ENCODE data around the gene NIPSNAP2. TPM values are rescaled to one million over a fixed set of nuclear protein-coding genes. Genes with fewer than 3 reads are reported as not detected.

NIPSNAP2 gene
- 10 to 100 TPM; 54.2 to 56.7 TPM for total RNA-seq

GRCh38 chr7:55964261-55965099 lies at the start of gene NIPSNAP2:
Gene NIPSNAP2 (plus strand): TSS chr7:55964585. CDS start chr7:55964610, 25 bp downstream.
- peak within 1 kb of the TSS; percentile 85 for H3K4me3 Mint-ChIP-seq
- H3K4me1 Mint-ChIP-seq (ENCODE audit: low read depth), result peaks cover 34% of the 10 kb centered on the region
- no peaks in the 10 kb centered on the region for H3K9me3 Mint-ChIP-seq
- ChIA-PET POLR2A (interaction anchor here (0.6 to 0.9 kb wide), 3 partner anchors 16 to 1898 kb away, joined by 3 to 4 read pairs (median 3); no protein-coding TSS in a partner anchor), CTCF (interaction anchor here (0.5 to 1.7 kb wide), 16 partner anchors 10 to 491 kb away, joined by 3 to 12 read pairs (median 4); partner anchors contain the start of gene MRPS17)
- peak; percentile 53 for DNase-seq
- peak; percentile 22 for TF ChIP-seq CTCF (IDR thresholded peaks at IDR 0.05)
- peaks cover 25% of the 10 kb centered on the region for H3K36me3 Mint-ChIP-seq (ENCODE audit: low read depth)
- peak within 1 kb of the TSS; percentile 88 for H3K27ac Mint-ChIP-seq
- intact Hi-C loops (cut with micrococcal nuclease), result loop anchor here (5.0 kb wide), 1 partner anchor 322 kb away; no protein-coding TSS in a partner anchor
- ATAC-seq, result peak; percentile 94
- no peaks in the 10 kb centered on the region for H3K27me3 Mint-ChIP-seq

GRCh38 chr7:55917771-55918170 lies 46.6 kb upstream of the NIPSNAP2 start:
- no peaks in the 10 kb centered on the region for H3K27me3 Mint-ChIP-seq
- no peak overlapping the region for H3K27ac Mint-ChIP-seq
- H3K9me3 Mint-ChIP-seq, result no peaks in the 10 kb centered on the region
- intact Hi-C loops (cut with micrococcal nuclease), result no loop called here
- DNase-seq (no peak), ATAC-seq (no peak)
- no peaks in the 10 kb centered on the region for H3K36me3 Mint-ChIP-seq (ENCODE audit: low read depth)
- POLR2A ChIA-PET, result no interaction called here
- no peak overlapping the region for H3K4me3 Mint-ChIP-seq
- CTCF ChIA-PET, result no interaction called here
- TF ChIP-seq CTCF (IDR thresholded peaks at IDR 0.05), result no peak
- H3K4me1 Mint-ChIP-seq (ENCODE audit: low read depth), result peaks cover 1% of the 10 kb centered on the region

GRCh38 chr7:55928006-55928767 lies 36.2 kb upstream of the NIPSNAP2 start:
- ATAC-seq (no peak), DNase-seq (no peak)
- no peak for TF ChIP-seq CTCF (IDR thresholded peaks at IDR 0.05)
- H3K36me3 Mint-ChIP-seq (ENCODE audit: low read depth), result peaks cover 3% of the 10 kb centered on the region
- ChIA-PET CTCF (no interaction called here), POLR2A (no interaction called here)
- H3K4me3 Mint-ChIP-seq, result no peak overlapping the region
- H3K27ac Mint-ChIP-seq, result no peak overlapping the region
- intact Hi-C loops (cut with micrococcal nuclease), result no loop called here
- no peaks in the 10 kb centered on the region for H3K4me1 Mint-ChIP-seq (ENCODE audit: low read depth)
- no peaks in the 10 kb centered on the region for H3K27me3 Mint-ChIP-seq
- no peaks in the 10 kb centered on the region for H3K9me3 Mint-ChIP-seq

- DNase-seq, result no peak
- CTCF ChIA-PET, result interaction anchor here (0.6 kb wide), 1 partner anchor 32 kb away, joined by 4 read pairs; no protein-coding TSS in a partner anchor
- H3K4me1 Mint-ChIP-seq (ENCODE audit: low read depth), result no peaks in the 10 kb centered on the region
- intact Hi-C loops (cut with micrococcal nuclease), result no loop called here
- no peak overlapping the region for H3K27ac Mint-ChIP-seq
- ATAC-seq, result no peak
- peaks cover 8% of the 10 kb centered on the region for H3K9me3 Mint-ChIP-seq
- no peak overlapping the region for H3K4me3 Mint-ChIP-seq
- no peaks in the 10 kb centered on the region for H3K27me3 Mint-ChIP-seq
- POLR2A ChIA-PET, result interaction anchor here (1.4 kb wide), 1 partner anchor 15 kb away, joined by 3 read pairs; no protein-coding TSS in a partner anchor
- H3K36me3 Mint-ChIP-seq (ENCODE audit: low read depth), result peaks cover 8% of the 10 kb centered on the region
- TF ChIP-seq CTCF (IDR thresholded peaks at IDR 0.05), result no peak
Measured at GRCh38 chr7:55931421-55932151, 32.8 kb upstream of the NIPSNAP2 start.

Measured in activated CD8-positive, alpha-beta T cell treated with anti-CD3 and anti-CD28 coated beads for 36 hours (primary cell).